GM21515 (cell line): ENCODE data around the gene DDX60.
"Not testable (repeated sequence)": the region's sequence is repeated elsewhere in the genome, so short reads cannot be mapped to it uniquely, and the experiment has no call there.

Experiments used
- ATAC-seq: cut with Tn5 transposase; IDR thresholded peaks from one replicate; pipeline ENCODE4 v1.9.1; 2021; ENCODE audit not compliant: unreplicated experiment

Gene DDX60

GRCh38 chr4:168293386-168293975, 25.1 kb downstream of the DDX60 start:
- peak; percentile 67 for ATAC-seq

- ATAC-seq: no peak
Observed at GRCh38 chr4:168291242-168291641, 27.3 kb downstream of the DDX60 start.

GRCh38 chr4:168285850-168286249, 32.7 kb downstream of the DDX60 start:
- ATAC-seq: not testable (repeated sequence)

GRCh38 chr4:168279556-168279955, 39.0 kb downstream of the DDX60 start:
- no peak for ATAC-seq

GRCh38 chr4:168275836-168276235, 42.7 kb downstream of the DDX60 start:
- ATAC-seq: no peak

- no peak for ATAC-seq
Observed at GRCh38 chr4:168274871-168275270, 43.7 kb downstream of the DDX60 start.

- ATAC-seq: no peak
Observed at GRCh38 chr4:168273838-168274237, 44.7 kb downstream of the DDX60 start.

DNA sequence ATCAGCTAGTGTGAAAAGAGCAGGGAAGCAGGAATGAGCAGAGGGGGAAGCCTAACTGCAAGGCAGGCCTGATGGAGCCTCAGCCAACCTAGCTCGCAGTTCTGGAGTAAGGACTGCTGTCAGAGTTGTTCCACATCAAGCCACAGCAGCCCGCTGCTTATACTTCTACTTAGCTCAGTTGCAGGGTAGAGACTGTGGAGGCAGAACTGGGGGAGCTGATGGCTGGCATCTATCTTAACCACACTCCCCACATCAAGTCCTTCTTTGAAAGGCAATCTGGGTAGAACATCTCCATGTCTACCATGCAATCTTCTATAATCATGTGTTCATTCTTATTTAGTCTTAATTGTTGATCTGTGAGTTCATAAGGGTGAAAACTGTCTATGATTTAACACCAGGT, 46.1 kb downstream of the DDX60 start:
- no peak for ATAC-seq

DNA sequence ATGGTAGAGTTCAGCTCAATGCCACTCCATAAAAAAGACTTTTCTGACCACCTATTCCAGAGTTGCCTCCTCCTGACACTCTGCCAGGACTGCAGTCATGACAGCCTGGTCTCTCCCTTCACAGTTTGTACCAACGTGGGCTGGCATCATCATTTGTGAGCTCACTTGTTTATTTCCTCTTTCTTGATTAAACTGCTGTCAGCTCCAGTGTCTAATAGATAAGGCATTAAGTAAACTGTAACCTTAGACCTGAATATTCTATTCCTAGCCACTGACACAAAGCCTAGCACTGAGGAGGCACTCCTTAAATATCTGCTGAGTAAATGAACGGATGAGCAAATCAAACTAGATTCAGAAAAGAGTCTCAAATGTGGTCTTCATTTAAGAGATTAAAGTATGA, 48.7 kb downstream of the DDX60 start:
- ATAC-seq: no peak

- no peak for ATAC-seq
Observed at GRCh38 chr4:168265327-168265726, 53.2 kb downstream of the DDX60 start.

- no peak for ATAC-seq
Observed at GRCh38 chr4:168264903-168265302, 53.6 kb downstream of the DDX60 start.

DNA sequence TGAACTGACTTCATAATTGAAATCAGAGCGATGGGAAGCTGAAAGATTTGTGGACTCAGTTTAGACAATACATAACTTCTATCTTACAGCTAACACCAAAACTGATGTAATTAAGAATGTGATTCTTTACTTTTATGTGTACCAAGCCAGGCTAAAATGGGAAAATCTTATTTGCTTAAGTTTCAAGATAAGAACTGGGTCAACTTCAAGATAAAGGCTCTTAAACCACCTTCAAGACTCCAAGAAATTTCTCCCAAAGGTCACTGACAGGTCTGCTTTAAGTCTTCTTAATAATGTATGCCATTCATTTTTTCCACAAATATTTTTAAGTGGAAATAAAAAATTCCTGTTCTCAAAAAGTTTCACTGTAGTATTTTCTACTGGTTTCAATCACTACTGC, 55.5 kb downstream of the DDX60 start:
- ATAC-seq: no peak

DNA sequence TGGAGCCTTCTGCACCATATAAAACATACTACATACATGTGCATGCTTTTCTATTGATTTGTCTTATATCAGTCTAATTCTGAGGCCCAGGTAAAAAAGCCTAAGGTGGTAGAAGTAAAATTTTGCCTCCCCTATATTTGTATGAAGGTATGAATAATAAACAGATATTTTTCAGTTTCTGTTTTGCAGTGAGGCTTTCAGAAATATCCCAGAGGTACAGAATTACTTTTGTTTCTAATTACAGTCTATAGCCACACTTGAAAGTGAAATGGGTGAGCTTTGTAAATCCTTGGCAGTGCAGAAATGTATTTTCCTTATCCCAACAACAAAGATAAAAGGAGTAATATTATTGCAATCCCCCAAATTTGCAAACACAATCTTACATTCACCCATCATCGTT, 59.5 kb downstream of the DDX60 start:
- ATAC-seq: peak; percentile 67

DNA sequence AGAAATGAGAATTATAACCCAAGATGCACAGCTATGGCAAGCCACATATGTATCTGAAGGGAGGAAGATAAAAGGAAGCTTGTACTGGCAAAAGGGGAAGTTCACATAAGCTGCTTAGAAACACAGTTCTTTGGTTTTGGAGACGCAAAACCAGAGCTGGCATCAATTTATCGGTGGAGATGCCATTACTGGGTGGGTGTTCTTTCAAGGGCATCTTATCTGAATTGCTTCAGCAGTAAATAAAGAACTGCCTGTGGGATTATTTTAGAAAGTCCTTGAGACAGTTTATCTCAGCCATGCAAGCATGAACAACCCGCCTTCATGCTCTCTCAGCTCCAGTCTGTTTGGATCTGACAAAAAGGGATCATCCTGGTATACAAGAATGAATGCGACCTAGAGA, 60.8 kb downstream of the DDX60 start:
- no peak for ATAC-seq

DNA sequence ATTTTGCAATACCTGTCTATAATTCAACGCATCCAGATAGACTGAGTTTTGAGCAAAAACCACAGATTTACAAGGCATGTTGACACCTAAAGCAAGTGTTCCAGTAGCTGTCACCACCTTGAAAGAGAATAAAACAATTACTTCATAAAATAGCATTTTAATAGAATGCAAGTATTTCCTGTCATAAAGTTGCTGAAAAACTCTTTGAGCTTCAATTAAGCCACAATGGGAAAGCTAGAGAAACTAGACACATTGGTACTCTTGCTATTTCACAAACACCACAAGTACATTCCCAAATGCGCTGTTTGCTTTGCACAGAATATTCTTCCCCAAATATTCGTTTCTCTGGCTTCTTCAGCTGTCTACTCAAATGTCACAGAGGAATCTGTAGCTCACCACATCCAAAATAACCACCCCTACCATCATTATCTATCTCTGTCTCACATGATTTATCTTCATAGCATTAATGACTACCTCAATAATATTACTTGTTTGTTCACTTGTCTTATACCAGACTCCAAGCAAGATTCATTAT, 70.3 kb downstream of the DDX60 start:
- ATAC-seq: no peak

DNA sequence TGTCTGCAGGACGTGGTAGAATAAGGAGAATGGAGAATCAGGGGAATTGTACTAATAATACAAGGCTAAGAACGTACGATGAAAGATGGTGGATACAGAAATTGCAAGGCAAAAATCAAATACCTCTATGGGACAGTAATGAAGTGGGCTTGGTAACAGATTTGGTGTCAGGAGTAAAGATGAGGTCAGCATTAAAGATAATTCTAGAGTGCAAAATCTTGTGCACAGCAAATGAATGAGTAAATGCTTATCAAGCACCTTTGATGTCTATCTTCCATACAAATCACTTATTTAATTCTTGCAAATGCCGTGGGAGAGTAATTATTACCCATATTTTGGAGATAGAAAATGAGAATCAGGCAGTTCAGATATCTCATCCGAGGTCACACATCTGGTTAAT, 70.9 kb downstream of the DDX60 start:
- no peak for ATAC-seq

- no peak for ATAC-seq
Observed at GRCh38 chr4:168241953-168242352, 76.6 kb downstream of the DDX60 start.

GRCh38 chr4:168240821-168241220, 77.7 kb downstream of the DDX60 start:
- no peak for ATAC-seq

DNA sequence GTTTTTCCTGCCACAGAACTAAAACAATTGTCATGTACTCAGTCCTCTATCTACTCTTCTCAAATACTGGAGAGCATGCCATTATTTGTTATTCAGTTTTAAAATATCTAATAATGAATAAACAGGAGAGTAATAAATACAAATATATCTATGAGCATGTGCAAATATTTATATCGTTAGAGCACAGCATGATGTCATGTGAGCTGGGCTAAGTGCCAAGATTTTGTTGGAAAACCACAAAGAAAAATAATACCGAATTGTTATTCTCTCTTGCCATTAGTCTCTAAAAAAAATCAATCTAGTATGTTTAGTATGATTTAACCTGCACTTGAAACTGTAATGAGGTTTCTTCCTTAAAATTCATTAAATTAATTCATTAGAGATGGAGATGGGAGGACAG, 97.3 kb downstream of the DDX60 start:
- ATAC-seq: no peak

DNA sequence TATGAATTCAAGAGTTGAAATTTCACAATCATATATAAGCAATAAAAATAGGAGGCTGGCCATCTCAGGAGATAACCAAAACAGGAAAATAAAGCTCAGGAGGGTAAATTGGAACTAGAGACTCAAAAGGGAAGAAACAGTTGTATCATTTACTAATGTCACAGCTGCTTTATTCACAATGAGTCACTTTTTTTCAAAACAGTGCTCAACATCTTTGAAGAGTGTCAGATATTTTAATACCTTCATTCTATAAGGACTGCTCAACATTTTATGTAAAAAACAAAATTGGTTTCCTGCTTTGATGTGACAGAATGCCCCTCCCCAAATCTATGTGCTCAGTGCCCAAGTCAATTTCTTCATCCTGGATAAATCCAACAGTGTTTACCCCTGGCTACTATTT, 97.7 kb downstream of the DDX60 start:
- ATAC-seq: no peak

- ATAC-seq: no peak
Observed at GRCh38 chr4:168218645-168219044, 99.9 kb downstream of the DDX60 start.

- not testable (repeated sequence) for ATAC-seq
Observed at GRCh38 chr4:168213511-168213910, 105.0 kb downstream of the DDX60 start.

GRCh38 chr4:168212656-168213055, 105.9 kb downstream of the DDX60 start:
- ATAC-seq: no peak
